Choroid plexus epithelial cell (primary cell): ENCODE data around the gene MAGEA4.

ENCODE experiments used
- DNase-seq: peaks from one replicate; pipeline ENCODE4 v3.0.0-alpha.2; 2010; ENCODE audit warnings: low read depth
- H3K4me3 ChIP-seq: 2 replicates; pipeline ENCODE4 v1.5.1; 2011; ENCODE audit warnings: low read depth, mild to moderate bottlenecking, control low read depth, low read length, moderate library complexity
- CTCF ChIP-seq: conservative IDR thresholded peaks from 2 replicates; pipeline ENCODE4 v1.5.1; 2011; ENCODE audit warnings: low read depth, mild to moderate bottlenecking, control low read depth, inconsistent platforms, low read length, moderate library complexity

Gene MAGEA4

GRCh38 chrX:151954730-151955129 is 42.0 kb downstream of the MAGEA4 start:
- no peak overlapping the region for H3K4me3 ChIP-seq
- no peak for DNase-seq
- TF ChIP-seq CTCF, result no peak

GRCh38 chrX:151958101-151958500 is 45.4 kb downstream of the MAGEA4 start:
- no peak for TF ChIP-seq CTCF
- DNase-seq, result no peak
- H3K4me3 ChIP-seq, result no peak overlapping the region

GRCh38 chrX:151962034-151962433 is 49.3 kb downstream of the MAGEA4 start:
- no peak overlapping the region for H3K4me3 ChIP-seq
- no peak for DNase-seq
- TF ChIP-seq CTCF, result no peak

GRCh38 chrX:151966236-151966635 is 53.5 kb downstream of the MAGEA4 start:
- H3K4me3 ChIP-seq, result no peak overlapping the region
- TF ChIP-seq CTCF, result no peak
- peak; percentile 11 for DNase-seq

GRCh38 chrX:151970027-151970426 is 57.3 kb downstream of the MAGEA4 start:
- H3K4me3 ChIP-seq, result no peak overlapping the region
- no peak for TF ChIP-seq CTCF
- no peak for DNase-seq

- TF ChIP-seq CTCF, result no peak
- peak; percentile 89 for DNase-seq
- no peak overlapping the region for H3K4me3 ChIP-seq
These were observed 58.0 kb downstream of the MAGEA4 start for GRCh38 chrX:151970661-151971060.

- no peak for DNase-seq
- peak overlapping the region; percentile 63 for H3K4me3 ChIP-seq
- no peak for TF ChIP-seq CTCF
These were observed 60.5 kb downstream of the MAGEA4 start for GRCh38 chrX:151973060-151973661.
